ENCODE results near the gene MOGAT3. TPM values are rescaled to one million over a fixed set of nuclear protein-coding genes. Genes with fewer than 3 reads are reported as not detected.

The MOGAT3 gene
- total and polyA plus RNA-seq, 9 of the 15 experiments (the other 6 are each of a cell fraction or from before 2014, with no cell fraction given), result 0.07 to 0.17 (median 0.13) TPM; not detected in 6

DNA sequence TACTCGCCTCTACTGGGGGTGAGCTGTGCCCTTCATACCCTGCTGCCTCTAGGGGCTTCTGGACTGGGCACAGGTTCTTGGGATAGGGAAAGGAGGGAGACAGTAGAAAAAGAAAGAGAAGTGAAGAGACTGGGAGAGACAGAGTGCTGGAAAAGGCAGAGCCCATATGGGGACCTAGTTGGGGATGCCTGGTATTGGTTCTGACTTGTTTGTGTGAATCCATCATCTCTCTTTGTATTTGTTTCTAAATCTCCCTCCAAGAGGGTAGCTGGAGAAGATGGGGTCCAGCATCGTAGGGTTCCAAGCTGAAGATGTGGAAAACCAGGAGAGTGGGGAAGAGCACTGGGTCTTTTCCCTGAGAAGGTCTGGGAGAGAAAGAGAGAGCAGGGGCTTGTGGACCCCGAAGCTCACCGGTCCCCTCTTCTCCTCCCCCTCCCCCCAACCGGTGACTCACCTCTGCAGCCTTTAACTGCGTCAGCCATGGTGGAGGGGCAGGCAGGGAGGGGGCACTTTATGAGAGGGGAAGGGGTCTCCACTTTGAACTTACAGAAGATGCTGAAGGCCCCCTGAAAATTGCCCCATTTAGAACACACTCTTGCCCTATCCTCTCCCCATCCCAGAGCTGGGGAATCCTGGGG lies 32.3 kb downstream of the MOGAT3 start:
- Histone ChIP-seq H3K79me2 (ENCODE audit: control insufficient read depth, insufficient read depth, low read length) (no peaks in the 10 kb centered on the region), H3K9ac (ENCODE audit: insufficient read depth in 1 of 2, low read depth in 2 of 2, low read length in 2 of 2) (no peak overlapping the region), H3K4me3 (no peak overlapping the region), H3K27ac (ENCODE audit: extremely low read depth, low read depth, low read length) (no peak overlapping the region), H3K36me3 (ENCODE audit: control insufficient read depth, insufficient read depth, low read length) (no peaks in the 10 kb centered on the region), H3K27me3 (ENCODE audit: control insufficient read depth in 2 of 2, insufficient read depth in 2 of 2, low read length in 2 of 2) (peaks cover 29 to 51% of the 10 kb centered on the region in 2 experiments; a peak in 4 of 5 replicates), H3K4me2 (ENCODE audit: insufficient read depth, low read length) (no peak overlapping the region; the same call in 1 of the 2 replicates), H4K20me1 (replicated peaks; ENCODE audit: control insufficient read depth, insufficient read depth, low read length) (peaks cover 26% of the 10 kb centered on the region), H2AFZ (ENCODE audit: low read depth, low read length) (no peak overlapping the region), H3K9me1 (ENCODE audit: control insufficient read depth, insufficient read depth, low read length) (peaks cover 6% of the 10 kb centered on the region), H3K9me3 (replicated peaks; ENCODE audit: control insufficient read depth, insufficient read depth, low read depth, low read length) (no peaks in the 10 kb centered on the region), H3K4me1 (replicated peaks in 1 of 2; ENCODE audit: control insufficient read depth in 2 of 2, insufficient read depth in 2 of 2, low read length in 2 of 2) (peaks cover 36 to 71% of the 10 kb centered on the region in 2 experiments)
- DNase-seq (ENCODE audit: extremely low read depth in 1 of 4, low spot score in 3 of 4) (peak in 2 of 4 experiments; percentile 23 to 32), ATAC-seq (no peak), FAIRE-seq (no peak)
- whole genome bisulfite sequencing (ENCODE audit: insufficient coverage, low coverage, missing lambda C conversion rate), result 2% methylated on average over 3 of the region's 6 CpGs
- in situ Hi-C loops (cut with MboI) (no loop called here), intact Hi-C loops (cut with micrococcal nuclease) (loop anchor here (2.0 kb wide), 1 partner anchor 24 kb away; no protein-coding TSS in a partner anchor)
- POLR2A ChIA-PET, result interaction anchor here (0.5 kb wide), 1 partner anchor 47 kb away, joined by 4 read pairs; no protein-coding TSS in a partner anchor
- no TSS peak for BruUV-seq (replicated peaks)
- TF ChIP-seq JUND (IDR thresholded peaks at IDR 0.05; ENCODE audit: borderline replicate concordance, low read depth, low read length), result peak; percentile 49; the same call in 1 of the 2 replicates
- no peak for TF ChIP-seq JUND (tag; IDR thresholded peaks at IDR 0.05; ENCODE audit: borderline replicate concordance, low read depth, low read length)
- no peak for TF ChIP-seq EZH2 (IDR thresholded peaks at IDR 0.05; ENCODE audit: borderline replicate concordance, low read depth, low read length)
- peak; percentile 36; the same call in 1 of the 2 replicates for TF ChIP-seq CREM (IDR thresholded peaks at IDR 0.05; ENCODE audit: low read depth)
- TF ChIP-seq PYGO2 (tag; IDR thresholded peaks at IDR 0.05), result no peak
- no peak for TF ChIP-seq MNT (conservative IDR thresholded peaks at IDR 0.05)
- TF ChIP-seq, protein P1, sequence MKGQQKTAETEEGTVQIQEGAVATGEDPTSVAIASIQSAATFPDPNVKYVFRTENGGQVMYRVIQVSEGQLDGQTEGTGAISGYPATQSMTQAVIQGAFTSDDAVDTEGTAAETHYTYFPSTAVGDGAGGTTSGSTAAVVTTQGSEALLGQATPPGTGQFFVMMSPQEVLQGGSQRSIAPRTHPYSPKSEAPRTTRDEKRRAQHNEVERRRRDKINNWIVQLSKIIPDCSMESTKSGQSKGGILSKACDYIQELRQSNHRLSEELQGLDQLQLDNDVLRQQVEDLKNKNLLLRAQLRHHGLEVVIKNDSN (CRISPR knock-in tag; IDR thresholded peaks at IDR 0.05), result no peak
- no peak for TF ChIP-seq ZNF780A (CRISPR knock-in tag; IDR thresholded peaks at IDR 0.05)
- TF ChIP-seq ELF2 (CRISPR knock-in tag; IDR thresholded peaks at IDR 0.05), result no peak
- no peak for TF ChIP-seq ZZZ3 (IDR thresholded peaks at IDR 0.05)
- no peak for TF ChIP-seq NCOA2 (IDR thresholded peaks at IDR 0.05; ENCODE audit: partially characterized antibody in 2 of 2)
- TF ChIP-seq ZC3H11A (IDR thresholded peaks at IDR 0.05; ENCODE audit: low read depth, low read length), result no peak
- peak in 1 of 2 experiments; percentile 78; a peak in 2 of 4 replicates for TF ChIP-seq KDM1A (IDR thresholded peaks at IDR 0.05)
- peak in 1 of 3 experiments; percentile 21 for TF ChIP-seq YY1 (IDR thresholded peaks at IDR 0.05; ENCODE audit: borderline replicate concordance in 1 of 3, control insufficient read depth in 1 of 3, extremely low read depth in 1 of 3, insufficient read depth in 3 of 3, insufficient read length in 1 of 3, insufficient replicate concordance in 2 of 3, low read depth in 1 of 3, low read length in 2 of 3)
- no peak for TF ChIP-seq BHLHE40 (IDR thresholded peaks at IDR 0.05; ENCODE audit: low read length)
- no peak for TF ChIP-seq TCF3 (CRISPR knock-in tag; IDR thresholded peaks at IDR 0.05)
- CTCF ChIA-PET (ENCODE audit: low intra/inter-chr PET ratio), result interaction anchor here (2.4 kb wide), 1 partner anchor 25 kb away, joined by 20 read pairs; no protein-coding TSS in a partner anchor

Measured in K562 (cell line).